ENCODE measurements around the gene TEDC2.

DNA sequence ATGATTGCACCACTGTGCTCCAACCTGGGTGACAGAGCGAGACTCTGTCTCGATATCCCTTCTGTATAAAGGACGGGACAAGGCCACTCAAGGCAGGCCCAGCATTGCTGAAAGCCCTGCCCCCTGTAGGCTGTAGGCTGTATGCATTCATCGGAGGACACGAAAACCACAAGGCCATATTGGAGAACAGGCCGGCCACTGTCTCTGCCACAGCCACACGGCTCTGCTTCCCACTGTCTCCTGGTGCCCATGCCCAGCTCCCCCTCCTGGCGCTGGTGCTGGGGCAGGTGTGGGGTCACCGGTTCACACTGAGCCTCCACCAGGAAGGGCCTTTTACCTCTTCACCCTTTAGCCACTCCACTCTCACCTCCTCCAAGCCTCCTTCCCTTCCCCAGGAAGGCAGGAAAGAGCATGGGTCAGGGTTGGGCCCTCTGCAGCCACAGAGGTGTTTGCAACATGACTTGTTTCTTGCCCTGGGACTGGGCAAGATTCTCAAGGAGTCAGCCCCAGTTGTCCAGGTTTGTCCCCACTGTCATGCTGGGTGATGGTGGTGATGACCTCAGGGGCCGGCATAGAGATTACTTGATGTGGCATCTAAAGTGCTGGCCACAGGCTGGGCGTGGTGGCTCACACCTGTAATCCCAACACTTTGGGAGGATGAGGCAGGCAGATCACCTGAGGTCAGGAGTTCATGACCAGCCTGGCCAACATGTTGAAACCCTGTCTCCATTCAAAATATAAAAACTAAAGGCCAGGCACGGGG lies 5.9 kb downstream of the TEDC2 start:
- TF ChIP-seq, protein P1, sequence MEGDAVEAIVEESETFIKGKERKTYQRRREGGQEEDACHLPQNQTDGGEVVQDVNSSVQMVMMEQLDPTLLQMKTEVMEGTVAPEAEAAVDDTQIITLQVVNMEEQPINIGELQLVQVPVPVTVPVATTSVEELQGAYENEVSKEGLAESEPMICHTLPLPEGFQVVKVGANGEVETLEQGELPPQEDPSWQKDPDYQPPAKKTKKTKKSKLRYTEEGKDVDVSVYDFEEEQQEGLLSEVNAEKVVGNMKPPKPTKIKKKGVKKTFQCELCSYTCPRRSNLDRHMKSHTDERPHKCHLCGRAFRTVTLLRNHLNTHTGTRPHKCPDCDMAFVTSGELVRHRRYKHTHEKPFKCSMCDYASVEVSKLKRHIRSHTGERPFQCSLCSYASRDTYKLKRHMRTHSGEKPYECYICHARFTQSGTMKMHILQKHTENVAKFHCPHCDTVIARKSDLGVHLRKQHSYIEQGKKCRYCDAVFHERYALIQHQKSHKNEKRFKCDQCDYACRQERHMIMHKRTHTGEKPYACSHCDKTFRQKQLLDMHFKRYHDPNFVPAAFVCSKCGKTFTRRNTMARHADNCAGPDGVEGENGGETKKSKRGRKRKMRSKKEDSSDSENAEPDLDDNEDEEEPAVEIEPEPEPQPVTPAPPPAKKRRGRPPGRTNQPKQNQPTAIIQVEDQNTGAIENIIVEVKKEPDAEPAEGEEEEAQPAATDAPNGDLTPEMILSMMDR (IDR thresholded peaks at IDR 0.05), result peak in 1 of 6 experiments; percentile 15
- no peak for TF ChIP-seq POLR2A (IDR thresholded peaks at IDR 0.05)
